Cardiac septum (tissue), 1 donor: ENCODE measurements around the gene ATP10A. TPM values are rescaled to one million over a fixed set of nuclear protein-coding genes. Genes with fewer than 3 reads are reported as not detected.

ENCODE experiments used
- DNase-seq: peaks from one replicate; pipeline ENCODE4 v3.0.0-alpha.2; 2020; ENCODE audit warnings: low spot score
- intact Hi-C: fragments of 100-400 bp; cut with DNase I; formaldehyde crosslinking; loops from one replicate; pipeline ENCODE4 v1.14.0; 2022
- total RNA-seq: library from RNA; stranded (reverse); fragmentation: NEBNext Ultra II Directional; extraction: Animal tissue kit (Norgen Biotek cat#: 25700); gene quantifications from one replicate; pipeline ENCODE4 v1.2.1, GENCODE V29; 2021
- donor health status: DM: no; HTN: no; CAD: no.

ATP10A gene
- total RNA-seq, 1 donor from 2014 or later: 0.94 TPM

DNA sequence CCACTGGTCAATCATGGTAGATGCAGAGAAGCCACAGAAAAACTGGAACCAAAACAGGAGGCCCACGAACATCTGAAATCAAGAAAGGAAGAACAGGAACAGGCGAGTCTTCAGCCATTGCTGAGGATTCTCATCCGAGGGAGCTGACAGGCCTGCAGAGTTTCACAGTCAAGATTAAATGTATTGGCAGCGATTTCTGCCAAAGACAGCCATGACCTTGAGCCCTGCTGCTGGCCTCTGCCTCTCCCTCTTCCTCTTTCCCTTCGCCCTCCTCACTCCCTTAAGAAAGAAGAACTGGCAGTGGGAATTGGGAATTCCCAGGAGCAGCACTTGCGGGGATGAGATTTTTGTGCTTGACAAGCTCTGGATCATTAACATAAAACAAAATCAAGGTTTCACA is 179.7 kb downstream of the ATP10A start:
- intact Hi-C loops: no loop called here
- no peak for DNase-seq

DNA sequence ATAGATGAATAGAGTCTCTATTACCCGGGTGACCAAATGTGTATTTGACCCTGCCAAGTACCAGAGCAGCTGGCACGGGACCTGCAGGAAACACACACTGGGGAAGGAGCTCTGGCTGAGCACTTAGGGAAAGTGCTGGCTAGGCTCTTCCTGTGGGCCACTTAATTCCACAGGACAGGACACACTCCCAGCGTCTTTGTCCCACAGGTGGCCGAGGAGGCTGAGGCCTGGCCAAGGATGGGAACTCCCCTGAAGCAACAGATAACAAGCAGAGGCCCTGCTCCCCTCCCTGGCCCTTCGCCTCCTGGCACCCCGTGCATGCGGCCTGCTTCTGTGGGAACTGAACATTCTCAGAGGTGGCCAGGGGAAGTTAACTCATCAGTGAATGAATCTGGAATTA is 180.8 kb downstream of the ATP10A start:
- intact Hi-C loops: no loop called here
- peak; percentile 72 for DNase-seq

DNA sequence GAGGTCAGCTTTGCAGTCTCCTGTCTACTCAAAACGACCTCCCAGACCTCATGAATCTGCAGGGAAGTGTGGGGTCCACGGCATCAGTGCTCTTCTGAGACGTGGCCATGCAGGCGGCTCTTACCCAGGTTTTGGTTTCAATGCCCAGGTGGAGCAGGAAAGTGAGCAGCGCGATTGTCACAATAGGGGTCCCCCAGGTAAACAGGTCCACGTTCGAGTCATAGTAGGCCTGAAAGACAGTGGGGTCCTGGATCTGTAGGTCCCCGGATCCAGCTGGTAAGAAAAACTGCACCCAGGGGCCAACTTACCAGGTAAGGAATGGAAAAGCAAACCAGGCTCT is 182.5 kb downstream of the ATP10A start:
- intact Hi-C loops: no loop called here
- DNase-seq: no peak

DNA sequence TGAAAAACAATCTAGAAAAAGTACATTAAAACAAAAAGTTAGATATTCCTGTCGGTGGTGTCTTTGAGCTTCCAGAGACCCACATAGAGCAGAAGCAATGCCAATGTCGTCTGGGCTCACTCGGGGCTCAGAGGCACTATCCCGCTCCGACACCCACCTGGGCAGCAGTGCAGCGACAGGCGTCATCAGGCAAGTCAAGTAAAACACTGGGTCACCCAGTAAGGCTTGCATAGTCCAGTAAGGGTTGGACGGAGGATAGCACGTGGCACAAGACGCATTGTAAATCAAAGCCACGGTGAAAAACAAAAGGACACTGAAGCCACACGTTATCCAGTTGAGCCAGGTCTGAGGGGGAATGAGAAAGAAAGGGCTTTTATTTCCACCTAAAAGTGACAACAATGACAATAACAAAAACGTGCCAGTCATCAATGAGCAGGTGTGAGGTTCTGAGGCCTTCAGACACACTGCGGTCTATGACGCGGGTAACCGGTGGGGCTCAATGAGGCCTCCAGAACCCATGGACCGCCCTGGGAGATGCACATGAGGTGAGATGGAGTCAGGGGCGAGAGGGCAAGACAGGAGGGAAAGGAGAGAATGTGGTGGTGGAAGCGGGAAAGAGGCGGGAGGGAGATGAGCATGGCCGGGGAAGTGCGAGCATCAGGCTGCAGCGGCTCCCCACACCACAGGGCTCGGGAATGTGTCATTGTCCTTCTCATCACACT is 183.0 kb downstream of the ATP10A start:
- no peak for DNase-seq
- intact Hi-C loops: no loop called here

DNA sequence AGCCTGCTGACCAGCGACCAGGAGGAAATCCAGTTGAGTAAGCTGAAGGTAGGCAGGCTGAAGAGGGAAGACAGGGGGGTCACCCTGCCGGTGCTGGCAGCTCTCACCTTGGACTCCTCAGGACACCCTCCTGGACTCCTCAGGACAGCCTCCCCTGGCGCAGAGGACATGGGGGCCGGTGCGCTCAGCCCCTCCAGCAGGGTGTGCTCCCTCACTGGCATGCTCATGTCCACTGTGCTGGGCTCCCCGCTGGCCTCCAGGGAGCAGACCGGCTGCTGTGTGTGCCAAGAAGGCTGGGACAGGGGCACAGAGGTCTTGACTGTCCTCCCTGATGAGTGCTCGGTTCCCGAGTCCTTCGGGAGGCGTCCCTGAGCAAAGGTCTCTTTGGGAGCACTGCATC is 183.6 kb downstream of the ATP10A start:
- DNase-seq: no peak
- intact Hi-C loops: no loop called here

DNA sequence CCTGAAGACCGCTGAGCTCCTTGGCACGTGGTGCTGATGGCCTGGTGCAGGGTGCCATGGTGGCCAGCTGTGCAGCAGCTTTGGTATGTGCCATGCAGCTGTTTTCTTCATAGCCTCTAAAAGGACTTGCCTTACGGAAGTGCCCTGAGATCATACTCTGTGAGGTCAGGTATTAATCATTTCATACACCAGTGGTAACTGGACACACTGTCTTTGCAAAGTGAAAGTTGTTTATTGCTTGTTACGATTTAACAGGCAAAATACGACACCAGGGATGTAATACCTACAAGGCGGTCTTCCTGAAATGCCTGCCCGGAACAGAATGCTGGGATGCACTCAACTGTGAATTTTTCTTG is 184.6 kb downstream of the ATP10A start:
- DNase-seq: no peak
- intact Hi-C loops: no loop called here

DNA sequence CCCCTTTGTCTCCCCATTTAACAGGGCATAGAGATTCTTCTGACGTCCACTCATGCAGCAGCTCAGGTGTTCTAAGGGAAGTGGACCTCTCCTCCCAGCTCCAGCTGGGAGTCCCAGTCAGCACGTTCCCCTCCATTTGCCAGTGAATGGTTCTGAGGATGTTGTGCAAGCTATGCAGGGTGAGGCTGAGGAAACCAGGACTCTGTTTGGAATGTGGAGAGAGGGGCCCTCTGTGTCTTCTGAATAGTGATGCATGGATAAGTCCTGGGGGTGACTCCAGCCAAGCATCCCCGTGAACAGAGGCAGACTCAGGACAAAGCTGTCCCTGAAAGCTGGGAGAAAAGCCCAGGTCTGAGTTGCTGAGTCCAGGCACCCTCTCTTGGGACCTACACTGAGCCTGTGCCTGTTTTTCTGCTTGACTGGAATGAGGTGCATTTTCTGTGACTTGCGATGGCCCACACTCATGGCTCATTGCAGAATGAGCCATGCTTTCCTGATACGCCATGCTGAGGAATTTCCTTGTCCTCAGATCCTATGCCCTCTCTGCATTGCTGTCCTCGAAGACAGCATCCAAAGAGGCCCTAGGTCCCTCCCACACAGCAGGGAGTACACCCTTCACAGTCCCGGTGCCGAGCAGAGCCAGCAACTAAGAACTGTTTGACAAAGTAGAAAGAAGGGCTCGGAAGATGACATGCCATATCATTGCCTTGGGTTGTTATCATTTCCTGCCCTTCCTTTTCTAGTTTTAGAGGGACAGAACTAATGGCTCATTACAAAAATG is 185.2 kb downstream of the ATP10A start:
- DNase-seq: no peak
- intact Hi-C loops: no loop called here

DNA sequence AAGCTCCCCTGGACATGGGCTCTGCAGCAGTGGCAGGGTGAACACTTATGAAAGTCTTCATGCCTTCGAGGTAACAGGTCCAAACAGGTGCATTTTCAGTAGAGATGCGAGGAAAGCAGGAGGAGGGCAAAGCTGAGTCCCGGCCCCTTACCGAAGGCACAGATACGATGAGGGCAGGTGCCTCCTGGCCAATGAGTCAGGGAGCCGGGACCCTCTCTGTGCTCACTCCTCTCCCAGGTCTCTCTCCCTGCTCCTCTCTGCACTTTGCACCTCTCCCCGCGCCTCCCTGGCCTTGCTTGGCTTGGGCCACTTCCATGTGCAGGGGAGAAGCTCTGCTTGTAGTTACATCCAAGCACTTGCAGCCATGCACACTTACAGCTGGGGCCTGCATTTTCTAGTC is 187.1 kb downstream of the ATP10A start:
- no peak for DNase-seq
- intact Hi-C loops: no loop called here

DNA sequence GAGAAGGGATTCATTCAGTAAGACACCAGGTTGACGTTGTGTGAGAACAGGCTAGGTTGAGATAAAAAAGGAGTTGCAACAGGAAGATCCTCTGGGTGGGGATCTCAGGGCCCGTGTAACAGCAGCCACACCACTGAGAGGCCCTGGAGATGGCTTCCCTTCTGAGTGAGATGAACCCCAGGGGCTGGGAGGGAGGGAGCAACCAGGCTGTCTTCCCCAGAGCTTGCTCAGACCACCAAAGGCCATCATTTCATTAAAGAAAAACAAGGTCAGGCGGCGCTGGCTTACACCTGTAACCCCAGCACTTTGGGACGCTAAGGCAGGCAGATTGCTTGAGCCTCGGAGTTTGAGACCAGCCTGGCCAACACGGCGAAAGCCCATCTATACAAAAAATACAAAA is 187.7 kb downstream of the ATP10A start:
- intact Hi-C loops: no loop called here
- DNase-seq: no peak

DNA sequence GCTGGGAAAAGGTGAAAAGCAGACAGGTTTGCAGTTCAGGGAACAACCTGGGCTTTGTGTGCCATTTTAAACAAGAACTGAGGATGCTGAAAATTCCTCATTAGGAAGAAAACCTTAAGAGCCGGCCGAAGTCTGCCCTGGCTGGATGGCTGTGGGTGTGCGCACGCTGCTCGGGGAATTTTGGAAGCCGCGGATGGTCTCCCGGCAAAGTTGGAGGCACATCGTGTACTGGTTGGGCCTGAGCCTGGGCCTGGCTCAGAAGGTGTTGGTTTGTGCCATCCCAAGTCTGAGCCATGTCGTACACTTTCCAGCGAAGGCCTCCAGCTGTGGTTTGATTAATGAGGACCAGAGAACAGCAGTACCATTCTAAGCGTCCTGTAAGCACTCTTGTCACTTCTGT is 188.2 kb downstream of the ATP10A start:
- no peak for DNase-seq
- intact Hi-C loops: loop anchor here (5.0 kb wide), 2 partner anchors 108 to 133 kb away; no protein-coding TSS in a partner anchor

DNA sequence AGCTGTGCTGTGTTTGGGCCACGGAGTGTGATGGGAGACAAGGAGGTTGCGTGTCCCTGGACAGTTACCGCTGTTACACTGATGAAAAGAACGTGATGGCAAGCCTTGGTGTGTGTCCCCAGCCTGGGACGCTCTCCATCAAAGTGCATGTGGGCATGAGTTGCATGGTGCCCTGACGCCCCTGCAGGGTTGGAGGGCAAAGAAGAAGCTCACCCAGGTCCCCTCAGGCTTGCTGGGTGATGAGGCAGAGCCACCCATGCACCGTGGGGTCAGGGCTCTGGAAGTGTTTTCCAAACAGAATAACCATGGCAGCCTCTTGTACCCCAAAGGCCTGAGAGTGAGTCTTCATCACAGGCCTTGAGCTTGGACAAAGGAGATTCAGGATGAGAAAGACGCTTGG is 189.2 kb downstream of the ATP10A start:
- intact Hi-C loops: loop anchor here (5.0 kb wide), 2 partner anchors 107 to 132 kb away; no protein-coding TSS in a partner anchor
- no peak for DNase-seq

DNA sequence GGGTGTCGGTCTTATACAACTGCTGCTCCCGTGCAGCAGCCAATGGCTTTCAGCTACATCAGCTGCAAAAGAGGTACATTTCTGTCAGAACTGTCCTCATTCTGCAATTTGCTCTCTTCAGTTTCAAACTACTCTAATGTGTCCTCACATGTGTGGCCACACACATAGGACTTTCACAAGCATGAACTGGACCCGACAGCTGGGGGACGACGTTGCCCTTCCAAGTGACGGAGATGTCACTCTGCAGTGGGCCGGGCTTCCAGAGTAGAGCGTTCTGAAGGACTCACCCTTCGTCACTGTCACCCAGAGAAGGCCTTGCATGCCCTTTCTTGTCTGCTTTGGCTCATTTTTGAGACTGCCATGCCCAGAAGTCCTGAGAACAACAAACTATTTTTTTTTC is 189.8 kb downstream of the ATP10A start:
- DNase-seq: peak; percentile 66
- intact Hi-C loops: loop anchor here (5.0 kb wide), 2 partner anchors 106 to 131 kb away; no protein-coding TSS in a partner anchor

DNA sequence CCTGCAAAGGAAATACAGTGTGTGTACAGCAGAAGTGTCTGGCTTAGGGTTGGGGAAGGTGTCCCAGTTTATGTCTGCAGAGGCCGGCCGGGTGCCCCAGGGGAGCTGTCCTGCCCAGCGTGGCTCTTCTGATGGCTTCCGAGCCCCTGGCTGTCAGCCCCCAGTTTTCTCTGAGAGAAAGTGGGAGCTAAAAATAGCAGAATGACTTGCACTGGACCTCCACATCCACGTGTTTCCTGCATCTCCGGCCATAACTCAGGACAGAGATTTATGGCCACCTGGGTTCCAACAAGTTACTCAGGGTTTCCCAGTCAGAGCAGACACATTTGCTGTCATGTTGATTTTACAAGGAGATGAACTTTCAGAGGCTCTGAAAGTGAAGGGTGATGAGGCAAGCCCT is 192.0 kb downstream of the ATP10A start:
- intact Hi-C loops: loop anchor here (5.0 kb wide), 2 partner anchors 104 to 129 kb away; no protein-coding TSS in a partner anchor
- no peak for DNase-seq

DNA sequence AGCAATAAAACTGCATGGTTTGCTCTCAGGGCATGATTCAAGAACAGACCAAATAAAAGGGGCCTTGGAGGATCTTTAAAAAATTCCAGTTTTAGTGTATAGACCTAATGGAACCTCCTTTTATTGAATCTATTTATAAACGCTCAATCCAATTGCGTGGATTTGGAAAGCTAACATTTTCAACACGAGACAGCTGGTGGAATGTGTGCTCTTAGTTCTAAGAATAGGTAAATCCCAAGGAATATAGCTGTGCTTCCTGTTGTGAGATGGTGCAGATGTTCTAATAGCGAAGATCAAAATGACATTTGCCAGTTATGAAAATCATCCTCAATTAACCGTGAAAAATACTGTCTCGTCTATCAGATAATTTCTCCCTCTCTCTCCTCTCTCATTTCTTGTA is 192.5 kb downstream of the ATP10A start:
- no peak for DNase-seq
- intact Hi-C loops: loop anchor here (5.0 kb wide), 2 partner anchors 103 to 128 kb away; no protein-coding TSS in a partner anchor

DNA sequence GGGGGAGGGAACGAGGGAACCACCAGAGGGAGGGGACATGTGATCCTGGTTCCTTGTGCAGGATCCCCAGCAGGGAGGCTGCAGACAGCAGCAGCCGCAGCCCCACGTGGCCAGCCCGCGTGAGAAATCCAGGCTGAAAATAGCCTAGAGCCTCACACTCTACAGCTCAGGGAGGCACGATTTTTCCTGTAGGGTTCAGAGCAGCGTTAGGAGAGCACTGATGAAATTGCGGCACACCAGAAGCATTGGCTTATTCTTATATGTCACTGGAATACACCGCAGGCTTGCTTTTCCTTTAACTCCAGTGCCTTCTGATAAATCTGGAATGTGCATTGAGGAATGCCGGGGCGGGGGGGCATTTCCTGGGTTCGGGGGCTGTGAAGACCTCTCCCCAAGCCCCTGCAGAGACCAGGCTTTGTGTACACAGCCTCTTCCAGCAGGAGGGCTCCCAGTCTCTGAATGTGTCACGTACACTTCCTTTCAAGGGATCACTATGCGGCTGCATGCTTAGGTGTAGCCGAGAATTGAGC is 193.0 kb downstream of the ATP10A start:
- intact Hi-C loops: loop anchor here (5.0 kb wide), 2 partner anchors 103 to 128 kb away; no protein-coding TSS in a partner anchor
- peak; percentile 91 for DNase-seq

DNA sequence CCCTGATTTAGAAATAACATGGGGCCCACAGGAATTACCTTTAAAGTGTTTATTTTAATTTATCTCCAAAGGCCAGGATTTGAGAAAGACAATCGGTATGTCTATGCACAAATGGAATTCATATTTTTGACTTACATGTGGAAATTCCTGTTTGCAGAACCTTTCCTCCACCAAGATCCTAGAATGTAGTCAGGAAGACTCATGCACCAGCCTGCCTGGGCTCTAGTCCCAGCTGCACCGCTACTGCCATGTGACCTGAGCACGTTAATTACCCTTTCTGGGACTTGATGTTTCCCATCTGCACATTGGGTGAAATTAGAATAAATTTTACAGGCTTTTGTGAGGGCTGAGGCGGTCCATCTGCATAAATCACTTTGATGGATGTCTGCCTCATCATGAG is 194.2 kb downstream of the ATP10A start:
- intact Hi-C loops: no loop called here
- no peak for DNase-seq

DNA sequence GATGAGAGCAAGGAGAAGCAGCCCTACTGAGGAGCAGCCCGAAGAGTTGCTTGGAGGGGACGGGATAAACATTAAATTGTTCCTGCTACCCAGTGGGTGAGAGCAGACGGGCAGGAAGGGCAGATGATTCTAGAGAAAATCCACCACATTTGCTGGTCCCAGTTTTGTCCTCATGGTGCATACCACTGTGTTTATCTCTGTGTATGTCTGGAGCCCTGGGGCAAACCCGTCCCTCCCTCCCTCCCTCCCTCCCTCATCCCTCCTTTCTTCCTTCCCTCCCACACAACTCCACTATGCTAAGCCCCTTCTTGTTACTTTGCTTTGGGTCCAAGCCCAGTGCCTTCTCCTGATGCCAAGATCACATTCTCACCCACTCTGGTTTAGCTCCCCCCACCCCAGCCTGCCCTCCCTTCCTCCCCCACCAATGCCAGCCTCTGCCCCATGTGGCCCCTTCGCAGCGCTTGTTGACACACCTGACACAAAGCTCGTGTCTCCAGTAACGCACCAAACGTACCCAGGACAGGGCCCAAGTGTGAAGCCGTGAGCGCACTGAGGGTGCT is 194.8 kb downstream of the ATP10A start:
- intact Hi-C loops: no loop called here
- DNase-seq: no peak

DNA sequence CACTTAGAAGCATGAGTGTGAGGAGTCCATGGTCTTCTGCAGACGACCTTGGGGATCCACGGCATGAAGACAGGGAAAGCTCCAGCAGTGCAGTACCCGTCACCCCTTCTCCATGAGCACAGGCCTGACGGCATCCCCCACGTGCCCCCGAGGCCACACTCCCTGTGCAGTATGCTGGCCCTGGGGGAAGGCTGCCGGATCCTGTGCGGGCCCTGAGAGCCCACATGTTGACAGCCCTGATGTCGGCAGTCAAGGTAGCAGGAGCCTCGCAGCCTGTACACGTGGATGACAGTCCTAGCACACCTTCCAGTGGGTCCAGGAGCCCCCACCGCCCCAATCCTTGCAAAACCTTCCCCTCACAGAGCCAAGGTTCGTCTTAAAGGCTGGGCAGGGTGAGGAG is 195.3 kb downstream of the ATP10A start:
- intact Hi-C loops: no loop called here
- no peak for DNase-seq

DNA sequence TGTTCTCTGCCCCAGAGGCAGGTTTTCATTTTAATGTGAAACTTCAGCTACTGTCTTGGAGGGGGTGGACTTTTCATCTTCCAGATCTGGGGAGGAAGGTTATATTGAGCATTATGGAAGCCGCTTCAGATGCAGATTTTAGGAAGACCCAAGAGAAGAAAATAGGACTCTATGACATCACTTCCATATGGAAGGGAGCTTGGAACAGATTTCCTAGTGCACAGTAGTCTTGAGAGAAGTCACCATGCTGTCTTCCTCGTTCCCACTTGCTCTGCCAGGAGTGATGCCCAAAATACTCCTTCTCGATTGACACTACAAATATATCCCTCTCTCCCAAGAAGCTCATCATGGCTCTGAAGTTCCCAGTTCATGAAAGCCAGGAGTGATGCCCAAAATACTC is 197.2 kb downstream of the ATP10A start:
- intact Hi-C loops: no loop called here

DNA sequence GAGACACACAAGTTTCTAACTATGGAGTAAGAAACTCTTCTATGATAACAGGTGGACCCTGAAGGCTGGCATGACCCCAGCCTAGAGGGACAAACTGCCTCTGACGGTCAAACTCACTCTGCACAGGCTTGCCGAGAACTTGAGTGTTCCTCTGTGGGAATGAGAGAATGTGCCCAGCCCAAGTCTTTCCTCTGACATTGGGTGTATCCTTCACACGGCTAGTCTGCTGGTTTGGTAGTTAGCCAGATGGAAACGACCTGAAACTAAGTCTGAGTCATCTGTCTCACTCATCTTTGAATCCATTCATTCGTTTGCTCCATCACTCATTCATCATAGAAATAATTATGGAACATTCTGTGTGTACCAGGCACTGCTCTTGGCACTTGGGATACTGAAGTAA is 198.4 kb downstream of the ATP10A start:
- no peak for DNase-seq
- intact Hi-C loops: no loop called here

More for the DNA sequence above, 197.2 kb downstream of the ATP10A start:
- no peak for DNase-seq
